HepG2 (cell line): Measurements from ENCODE around the gene SIGLEC9.

Experiments used
- CTCF ChIP-seq: sonication (generic); formaldehyde crosslinking; IDR thresholded peaks from 2 replicates; pipeline ENCODE4 v1.5.0; 2020; ENCODE audit warnings: mild to moderate bottlenecking, missing genetic modification reagents, moderate library complexity
- GABPA ChIP-seq, 2 experiments: IDR thresholded peaks; 2 replicates each; pipeline ENCODE4 v1.6.1; 2011 to 2016; ENCODE audit warnings: low read depth in 2 of 2, low read length in 1 of 2, missing biosample characterization in 1 of 2, missing genetic modification characterization in 1 of 2
- GPBP1L1 ChIP-seq: sonication (generic); formaldehyde crosslinking; IDR thresholded peaks from 2 replicates; pipeline ENCODE4 v1.5.0; 2020; ENCODE audit warnings: mild to moderate bottlenecking, missing genetic modification reagents
- LCORL ChIP-seq, 2 experiments: fragments of 450-650 bp in 1 of 2; sonication (generic) in 1 of 2; formaldehyde crosslinking in 1 of 2; IDR thresholded peaks; 2 replicates each; pipeline versions ENCODE4 v1.5.0 to v1.6.1; 2017 to 2020; ENCODE audit warnings: antibody characterized with exemption in 1 of 2, missing genetic modification reagents in 1 of 2
- MTERF4 ChIP-seq: sonication (generic); formaldehyde crosslinking; IDR thresholded peaks from 2 replicates; pipeline ENCODE4 v1.8.0; 2023; ENCODE audit warnings: mild to moderate bottlenecking, missing genetic modification reagents
- MXI1 ChIP-seq: IDR thresholded peaks from 3 replicates; pipeline ENCODE4 v1.6.1; 2012; ENCODE audit warnings: low read depth, low read length, inconsistent platforms, borderline replicate concordance
- PCBP1 ChIP-seq: fragments of 200-400 bp; formaldehyde crosslinking; IDR thresholded peaks from 2 replicates; pipeline ENCODE4 v1.6.1; 2017; ENCODE audit warnings: mild to moderate bottlenecking, low read depth, low read length, borderline replicate concordance
- TBX2 ChIP-seq: sonication (generic); formaldehyde crosslinking; IDR thresholded peaks from 2 replicates; pipeline ENCODE4 v1.5.0; 2020; ENCODE audit warnings: missing genetic modification reagents, mild to moderate bottlenecking, borderline replicate concordance
- TP53 ChIP-seq: sonication (generic); formaldehyde crosslinking; conservative IDR thresholded peaks from 2 replicates; pipeline ENCODE4 v1.4.0; 2020; ENCODE audit warnings: missing genetic modification reagents
- ZNF143 ChIP-seq: sonication (generic); formaldehyde crosslinking; IDR thresholded peaks from 2 replicates; pipeline ENCODE4 v1.4.0; 2020; ENCODE audit warnings: missing genetic modification reagents
- ZNF253 ChIP-seq: sonication (generic); formaldehyde crosslinking; IDR thresholded peaks from 2 replicates; pipeline ENCODE4 v1.8.0; 2022; ENCODE audit warnings: mild to moderate bottlenecking, missing genetic modification reagents, borderline replicate concordance
- ZNF33A ChIP-seq: sonication (generic); formaldehyde crosslinking; IDR thresholded peaks from 2 replicates; pipeline ENCODE4 v1.5.1; 2020; ENCODE audit warnings: missing genetic modification reagents, mild to moderate bottlenecking, moderate library complexity, borderline replicate concordance
- TF ChIP-seq, protein P1 (sequence below): sonication (generic); formaldehyde crosslinking; IDR thresholded peaks from 2 replicates; pipeline ENCODE4 v1.4.0; 2020; ENCODE audit warnings: missing genetic modification reagents

- TF ChIP-seq MTERF4 (no peak), TP53 (CRISPR knock-in tag) (no peak), TBX2 (CRISPR knock-in tag) (no peak), ZNF253 (CRISPR knock-in tag) (no peak), GPBP1L1 (no peak), CTCF (CRISPR knock-in tag) (no peak), PCBP1 (no peak), MXI1 (no peak), GABPA (IDR thresholded peaks at IDR 0.05; ENCODE audit: low read depth, low read length) (no peak), GABPA (CRISPR knock-in tag; IDR thresholded peaks at IDR 0.05; ENCODE audit: low read depth) (no peak), ZNF143 (no peak), LCORL (IDR thresholded peaks at IDR 0.05) (no peak), LCORL (CRISPR knock-in tag; IDR thresholded peaks at IDR 0.05) (no peak), ZNF33A (CRISPR knock-in tag) (no peak)
- TF ChIP-seq, protein P1, sequence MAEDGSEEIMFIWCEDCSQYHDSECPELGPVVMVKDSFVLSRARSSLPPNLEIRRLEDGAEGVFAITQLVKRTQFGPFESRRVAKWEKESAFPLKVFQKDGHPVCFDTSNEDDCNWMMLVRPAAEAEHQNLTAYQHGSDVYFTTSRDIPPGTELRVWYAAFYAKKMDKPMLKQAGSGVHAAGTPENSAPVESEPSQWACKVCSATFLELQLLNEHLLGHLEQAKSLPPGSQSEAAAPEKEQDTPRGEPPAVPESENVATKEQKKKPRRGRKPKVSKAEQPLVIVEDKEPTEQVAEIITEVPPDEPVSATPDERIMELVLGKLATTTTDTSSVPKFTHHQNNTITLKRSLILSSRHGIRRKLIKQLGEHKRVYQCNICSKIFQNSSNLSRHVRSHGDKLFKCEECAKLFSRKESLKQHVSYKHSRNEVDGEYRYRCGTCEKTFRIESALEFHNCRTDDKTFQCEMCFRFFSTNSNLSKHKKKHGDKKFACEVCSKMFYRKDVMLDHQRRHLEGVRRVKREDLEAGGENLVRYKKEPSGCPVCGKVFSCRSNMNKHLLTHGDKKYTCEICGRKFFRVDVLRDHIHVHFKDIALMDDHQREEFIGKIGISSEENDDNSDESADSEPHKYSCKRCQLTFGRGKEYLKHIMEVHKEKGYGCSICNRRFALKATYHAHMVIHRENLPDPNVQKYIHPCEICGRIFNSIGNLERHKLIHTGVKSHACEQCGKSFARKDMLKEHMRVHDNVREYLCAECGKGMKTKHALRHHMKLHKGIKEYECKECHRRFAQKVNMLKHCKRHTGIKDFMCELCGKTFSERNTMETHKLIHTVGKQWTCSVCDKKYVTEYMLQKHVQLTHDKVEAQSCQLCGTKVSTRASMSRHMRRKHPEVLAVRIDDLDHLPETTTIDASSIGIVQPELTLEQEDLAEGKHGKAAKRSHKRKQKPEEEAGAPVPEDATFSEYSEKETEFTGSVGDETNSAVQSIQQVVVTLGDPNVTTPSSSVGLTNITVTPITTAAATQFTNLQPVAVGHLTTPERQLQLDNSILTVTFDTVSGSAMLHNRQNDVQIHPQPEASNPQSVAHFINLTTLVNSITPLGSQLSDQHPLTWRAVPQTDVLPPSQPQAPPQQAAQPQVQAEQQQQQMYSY (CRISPR knock-in tag), result no peak
Measured at GRCh38 chr19:51143486-51143885, 18.8 kb downstream of the SIGLEC9 start.
